ENCODE results near the gene DISP3. TPM values are rescaled to one million over a fixed set of nuclear protein-coding genes. Genes with fewer than 3 reads are reported as not detected.

The DISP3 gene
- total and polyA plus RNA-seq, 11 donors = 0.03 to 0.45 (median 0.12) TPM; not detected in 5

GRCh38 chr1:11568687-11569086 lies 89.7 kb downstream of the DISP3 start:
- H3K4me3 ChIP-seq = no peak overlapping the region
- ATAC-seq = no peak
- TF ChIP-seq, protein P1, sequence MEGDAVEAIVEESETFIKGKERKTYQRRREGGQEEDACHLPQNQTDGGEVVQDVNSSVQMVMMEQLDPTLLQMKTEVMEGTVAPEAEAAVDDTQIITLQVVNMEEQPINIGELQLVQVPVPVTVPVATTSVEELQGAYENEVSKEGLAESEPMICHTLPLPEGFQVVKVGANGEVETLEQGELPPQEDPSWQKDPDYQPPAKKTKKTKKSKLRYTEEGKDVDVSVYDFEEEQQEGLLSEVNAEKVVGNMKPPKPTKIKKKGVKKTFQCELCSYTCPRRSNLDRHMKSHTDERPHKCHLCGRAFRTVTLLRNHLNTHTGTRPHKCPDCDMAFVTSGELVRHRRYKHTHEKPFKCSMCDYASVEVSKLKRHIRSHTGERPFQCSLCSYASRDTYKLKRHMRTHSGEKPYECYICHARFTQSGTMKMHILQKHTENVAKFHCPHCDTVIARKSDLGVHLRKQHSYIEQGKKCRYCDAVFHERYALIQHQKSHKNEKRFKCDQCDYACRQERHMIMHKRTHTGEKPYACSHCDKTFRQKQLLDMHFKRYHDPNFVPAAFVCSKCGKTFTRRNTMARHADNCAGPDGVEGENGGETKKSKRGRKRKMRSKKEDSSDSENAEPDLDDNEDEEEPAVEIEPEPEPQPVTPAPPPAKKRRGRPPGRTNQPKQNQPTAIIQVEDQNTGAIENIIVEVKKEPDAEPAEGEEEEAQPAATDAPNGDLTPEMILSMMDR (IDR thresholded peaks at IDR 0.05) = no peak
- no peak for TF ChIP-seq POLR2A (IDR thresholded peaks at IDR 0.05)
- DNase-seq = no peak
- H3K9me3 ChIP-seq = no peaks in the 10 kb centered on the region
- WGBS, 4 donors = 80 to 91% (median 83%) methylated on average over 8 of the region's 8 CpGs
- no peak overlapping the region for H3K27ac ChIP-seq
- no peaks in the 10 kb centered on the region for H3K36me3 ChIP-seq
- peaks cover 0 to 8% (median 2%) of the 10 kb centered on the region in 12 donors for H3K4me1 ChIP-seq
- H3K27me3 ChIP-seq = peaks cover 0 to 54% (median 9%) of the 10 kb centered on the region in 9 donors
- intact Hi-C loops (cut with DNase I) = no loop called here

GRCh38 chr1:11569551-11569950 lies 90.6 kb downstream of the DISP3 start:
- intact Hi-C loops (cut with DNase I) = no loop called here
- Histone ChIP-seq H3K36me3 (no peaks in the 10 kb centered on the region), H3K4me3 (no peak overlapping the region), H3K4me1 (peaks cover 0 to 8% (median 2%) of the 10 kb centered on the region in 12 donors), H3K27me3 (peaks cover 0 to 45% (median 8%) of the 10 kb centered on the region in 9 donors), H3K27ac (no peak overlapping the region), H3K9me3 (no peaks in the 10 kb centered on the region)
- TF ChIP-seq, protein P1 (IDR thresholded peaks at IDR 0.05) = no peak
- no peak for TF ChIP-seq POLR2A (IDR thresholded peaks at IDR 0.05)
- ATAC-seq = no peak
- DNase-seq = no peak
- WGBS, 4 donors = 85 to 88% (median 86%) methylated on average over 12 to 14 of the region's 14 CpGs

- ATAC-seq = no peak
- intact Hi-C loops (cut with DNase I) = no loop called here
- no peaks in the 10 kb centered on the region for H3K9me3 ChIP-seq
- WGBS, 4 donors = 53 to 76% (median 75%) methylated on average over 2 to 3 of the region's 3 CpGs
- no peak for DNase-seq
- H3K4me1 ChIP-seq = peaks cover 0 to 8% (median 2%) of the 10 kb centered on the region in 12 donors
- H3K36me3 ChIP-seq = no peaks in the 10 kb centered on the region
- TF ChIP-seq, protein P1 (IDR thresholded peaks at IDR 0.05) = no peak
- TF ChIP-seq POLR2A (IDR thresholded peaks at IDR 0.05) = no peak
- no peak overlapping the region for H3K27ac ChIP-seq
- peaks cover 0 to 43% (median 8%) of the 10 kb centered on the region in 9 donors for H3K27me3 ChIP-seq
- no peak overlapping the region for H3K4me3 ChIP-seq
These were observed 91.0 kb downstream of the DISP3 start for GRCh38 chr1:11569954-11570353.

- WGBS, 4 donors = 44 to 55% (median 52%) methylated on average over 8 to 16 of the region's 16 CpGs
- Histone ChIP-seq H3K27me3 (peaks cover 0 to 35% (median 8%) of the 10 kb centered on the region in 9 donors), H3K4me3 (no peak overlapping the region), H3K36me3 (no peaks in the 10 kb centered on the region), H3K4me1 (peaks cover 0 to 8% (median 2%) of the 10 kb centered on the region in 12 donors), H3K9me3 (no peaks in the 10 kb centered on the region), H3K27ac (no peak overlapping the region)
- TF ChIP-seq, protein P1 (IDR thresholded peaks at IDR 0.05) = no peak
- no peak for TF ChIP-seq POLR2A (IDR thresholded peaks at IDR 0.05)
- intact Hi-C loops (cut with DNase I) = no loop called here
- ATAC-seq (no peak), DNase-seq (no peak)
These were observed 91.9 kb downstream of the DISP3 start for GRCh38 chr1:11570821-11571380.
